ENCODE measurements around the gene RP2. TPM values are rescaled to one million over a fixed set of nuclear protein-coding genes. Genes with fewer than 3 reads are reported as not detected.

The RP2 gene
- polyA plus RNA-seq, 1 donor (not counting 4 experiments of a cell fraction or from before 2014, with no cell fraction given), result 20.9 TPM

DNA sequence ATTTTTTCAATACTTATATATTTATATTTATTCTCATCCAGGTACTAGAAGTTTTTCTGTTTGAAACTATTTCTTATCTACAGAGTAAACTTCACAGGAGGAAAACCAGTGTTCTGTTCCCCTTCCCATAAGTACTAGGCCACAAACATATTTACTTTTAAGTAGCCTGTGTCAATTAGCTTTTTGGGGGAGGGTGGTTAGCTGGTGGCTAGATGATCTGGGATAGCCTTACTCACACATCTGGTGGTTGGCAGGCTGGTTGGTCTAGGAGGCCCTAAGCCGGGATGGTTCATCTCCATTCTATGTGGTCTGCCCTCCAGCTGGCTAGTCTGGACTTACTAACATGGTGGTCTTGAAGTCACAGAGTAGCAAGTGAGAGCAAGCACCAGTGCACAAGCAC is 81.6 kb downstream of the RP2 start:
- H3K9me3 ChIP-seq (ENCODE audit: control insufficient read depth, low read depth, low read length), result no peaks in the 10 kb centered on the region
- no peak overlapping the region for H3K9ac ChIP-seq (ENCODE audit: control insufficient read depth, extremely low read depth, insufficient read depth, low read length)
- H3K4me3 ChIP-seq (ENCODE audit: control insufficient read depth in 2 of 3, extremely low read depth in 1 of 3, insufficient read depth in 2 of 3, low read depth in 1 of 3, low read length in 3 of 3), result no peak overlapping the region
- no peak for FAIRE-seq
- H3K9me1 ChIP-seq (ENCODE audit: control insufficient read depth, extremely low read depth, insufficient read depth, low read length), result no peaks in the 10 kb centered on the region
- no peak for TF ChIP-seq EZH2 (IDR thresholded peaks at IDR 0.05; ENCODE audit: low read length)
- TF ChIP-seq, protein P1, sequence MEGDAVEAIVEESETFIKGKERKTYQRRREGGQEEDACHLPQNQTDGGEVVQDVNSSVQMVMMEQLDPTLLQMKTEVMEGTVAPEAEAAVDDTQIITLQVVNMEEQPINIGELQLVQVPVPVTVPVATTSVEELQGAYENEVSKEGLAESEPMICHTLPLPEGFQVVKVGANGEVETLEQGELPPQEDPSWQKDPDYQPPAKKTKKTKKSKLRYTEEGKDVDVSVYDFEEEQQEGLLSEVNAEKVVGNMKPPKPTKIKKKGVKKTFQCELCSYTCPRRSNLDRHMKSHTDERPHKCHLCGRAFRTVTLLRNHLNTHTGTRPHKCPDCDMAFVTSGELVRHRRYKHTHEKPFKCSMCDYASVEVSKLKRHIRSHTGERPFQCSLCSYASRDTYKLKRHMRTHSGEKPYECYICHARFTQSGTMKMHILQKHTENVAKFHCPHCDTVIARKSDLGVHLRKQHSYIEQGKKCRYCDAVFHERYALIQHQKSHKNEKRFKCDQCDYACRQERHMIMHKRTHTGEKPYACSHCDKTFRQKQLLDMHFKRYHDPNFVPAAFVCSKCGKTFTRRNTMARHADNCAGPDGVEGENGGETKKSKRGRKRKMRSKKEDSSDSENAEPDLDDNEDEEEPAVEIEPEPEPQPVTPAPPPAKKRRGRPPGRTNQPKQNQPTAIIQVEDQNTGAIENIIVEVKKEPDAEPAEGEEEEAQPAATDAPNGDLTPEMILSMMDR (optimal IDR thresholded peaks at IDR 0.05 in 1 of 3, IDR thresholded peaks at IDR 0.05 in 1 of 3, conservative IDR thresholded peaks at IDR 0.05 in 1 of 3; ENCODE audit: extremely low read depth in 1 of 3, insufficient read depth in 2 of 3, low read length in 3 of 3), result no peak
- no peak overlapping the region for H2AFZ ChIP-seq (ENCODE audit: control insufficient read depth, low read length)
- H3K4me1 ChIP-seq (ENCODE audit: control insufficient read depth, extremely low read depth, insufficient read depth, low read length), result no peaks in the 10 kb centered on the region
- dilution Hi-C loops (cut with MboI; ENCODE audit: extremely low pct_ligation_motif_present, low sequenced_read_pairs), result no loop called here
- no peak overlapping the region for H3K27ac ChIP-seq (ENCODE audit: control insufficient read depth, insufficient read depth, low read length)
- no peaks in the 10 kb centered on the region for H3K36me3 ChIP-seq (ENCODE audit: control insufficient read depth in 2 of 2, extremely low read depth in 1 of 2, insufficient read depth in 2 of 2, low read length in 2 of 2)
- H3K4me2 ChIP-seq (ENCODE audit: control insufficient read depth, extremely low read depth, insufficient read depth, low read depth, low read length), result no peak overlapping the region
- no peak for DNase-seq (ENCODE audit: low read depth, low spot score)
- peaks cover 44% of the 10 kb centered on the region for H3K79me2 ChIP-seq (ENCODE audit: control insufficient read depth, insufficient read depth, low read length)
- no peaks in the 10 kb centered on the region for H3K27me3 ChIP-seq (ENCODE audit: control insufficient read depth, extremely low read depth, insufficient read depth, low read length)
- no peaks in the 10 kb centered on the region for H4K20me1 ChIP-seq (ENCODE audit: control insufficient read depth, extremely low read depth, insufficient read depth, low read length)

DNA sequence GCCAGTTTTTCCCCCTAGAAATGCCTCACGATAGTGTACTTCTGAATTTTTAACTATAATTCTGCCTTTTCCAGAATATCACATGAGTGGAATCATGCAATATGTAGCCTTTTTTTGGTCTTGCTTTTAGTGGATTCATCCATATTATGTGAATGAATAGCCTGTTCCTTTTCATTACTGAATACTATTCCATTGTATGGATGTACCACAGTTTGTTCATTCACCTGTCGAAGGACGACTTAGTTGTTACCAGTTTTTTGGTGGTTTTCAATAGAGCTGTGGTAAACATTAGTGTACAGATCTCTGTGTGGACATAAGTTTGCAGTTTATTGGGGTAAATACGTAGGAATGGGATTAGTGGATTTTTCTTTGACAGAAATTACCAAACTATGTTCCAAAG is 83.4 kb downstream of the RP2 start:
- Histone ChIP-seq H3K27ac (ENCODE audit: control insufficient read depth, insufficient read depth, low read length) (no peak overlapping the region), H3K9me3 (ENCODE audit: control insufficient read depth, low read depth, low read length) (no peaks in the 10 kb centered on the region), H3K9ac (ENCODE audit: control insufficient read depth, extremely low read depth, insufficient read depth, low read length) (no peak overlapping the region), H2AFZ (ENCODE audit: control insufficient read depth, low read length) (no peak overlapping the region), H3K4me3 (ENCODE audit: control insufficient read depth in 2 of 3, extremely low read depth in 1 of 3, insufficient read depth in 2 of 3, low read depth in 1 of 3, low read length in 3 of 3) (no peak overlapping the region), H3K36me3 (ENCODE audit: control insufficient read depth in 2 of 2, extremely low read depth in 1 of 2, insufficient read depth in 2 of 2, low read length in 2 of 2) (no peaks in the 10 kb centered on the region), H4K20me1 (ENCODE audit: control insufficient read depth, extremely low read depth, insufficient read depth, low read length) (no peaks in the 10 kb centered on the region), H3K27me3 (ENCODE audit: control insufficient read depth, extremely low read depth, insufficient read depth, low read length) (no peaks in the 10 kb centered on the region), H3K4me1 (ENCODE audit: control insufficient read depth, extremely low read depth, insufficient read depth, low read length) (no peaks in the 10 kb centered on the region), H3K4me2 (ENCODE audit: control insufficient read depth, extremely low read depth, insufficient read depth, low read depth, low read length) (no peak overlapping the region), H3K9me1 (ENCODE audit: control insufficient read depth, extremely low read depth, insufficient read depth, low read length) (no peaks in the 10 kb centered on the region), H3K79me2 (ENCODE audit: control insufficient read depth, insufficient read depth, low read length) (peaks cover 34% of the 10 kb centered on the region)
- no peak for TF ChIP-seq EZH2 (IDR thresholded peaks at IDR 0.05; ENCODE audit: low read length)
- TF ChIP-seq, protein P1 (optimal IDR thresholded peaks at IDR 0.05 in 1 of 3, IDR thresholded peaks at IDR 0.05 in 1 of 3, conservative IDR thresholded peaks at IDR 0.05 in 1 of 3; ENCODE audit: extremely low read depth in 1 of 3, insufficient read depth in 2 of 3, low read length in 3 of 3), result no peak
- dilution Hi-C loops (cut with MboI; ENCODE audit: extremely low pct_ligation_motif_present, low sequenced_read_pairs), result no loop called here
- FAIRE-seq (no peak), DNase-seq (ENCODE audit: low read depth, low spot score) (no peak)

Data from keratinocyte (primary cell).